ENCODE measurements around the gene MYORG.

DNA sequence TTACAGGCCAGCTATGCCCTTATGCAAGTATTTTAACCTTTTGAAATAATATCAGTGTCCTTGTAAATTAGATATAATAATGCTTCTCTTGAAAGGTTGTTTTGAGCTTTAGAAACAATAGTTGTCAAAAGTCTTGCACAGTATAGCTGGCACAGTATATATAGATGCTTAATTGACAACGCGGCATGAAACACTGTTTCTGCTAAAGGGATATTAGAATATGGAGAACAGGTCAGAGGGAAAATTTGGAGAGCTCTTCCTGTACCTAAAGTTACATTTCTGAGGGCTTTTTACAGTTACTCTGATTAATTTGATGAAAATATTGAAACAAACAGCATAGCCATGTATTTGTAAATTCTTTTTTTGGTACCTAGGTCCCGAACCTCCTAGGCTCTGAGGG, 42.9 kb downstream of the MYORG start:
- TF ChIP-seq CTCF (conservative IDR thresholded peaks at IDR 0.05) (no peak), ZFX (IDR thresholded peaks at IDR 0.05) (no peak)
